Measurements from ENCODE around the gene PTPRJ.

The PTPRJ gene

GRCh38 chr11:48063424-48063978, 83.1 kb downstream of the PTPRJ start:
- DNase-seq (ENCODE audit: low read depth), result no peak

- DNase-seq (ENCODE audit: low read depth), result no peak
Observed at GRCh38 chr11:48064306-48064705, 83.9 kb downstream of the PTPRJ start.

GRCh38 chr11:48066881-48067800, 86.8 kb downstream of the PTPRJ start:
- no peak for DNase-seq (ENCODE audit: low read depth)

GRCh38 chr11:48073031-48073861, 92.9 kb downstream of the PTPRJ start:
- DNase-seq (ENCODE audit: low read depth), result no peak

GRCh38 chr11:48074425-48075181, 94.2 kb downstream of the PTPRJ start:
- DNase-seq (ENCODE audit: low read depth), result no peak

GRCh38 chr11:48075637-48076036, 95.3 kb downstream of the PTPRJ start:
- DNase-seq (ENCODE audit: low read depth), result no peak

GRCh38 chr11:48077251-48077650, 96.9 kb downstream of the PTPRJ start:
- no peak for DNase-seq (ENCODE audit: low read depth)

GRCh38 chr11:48078689-48079088, 98.3 kb downstream of the PTPRJ start:
- no peak for DNase-seq (ENCODE audit: low read depth)

GRCh38 chr11:48079596-48079995, 99.2 kb downstream of the PTPRJ start:
- no peak for DNase-seq (ENCODE audit: low read depth)

- DNase-seq (ENCODE audit: low read depth), result no peak
Observed at GRCh38 chr11:48080301-48080861, 100.0 kb downstream of the PTPRJ start.

- no peak for DNase-seq (ENCODE audit: low read depth)
Observed at GRCh38 chr11:48081151-48082010, 101.0 kb downstream of the PTPRJ start.

GRCh38 chr11:48082771-48083170, 102.4 kb downstream of the PTPRJ start:
- no peak for DNase-seq (ENCODE audit: low read depth)

GRCh38 chr11:48083421-48083820, 103.1 kb downstream of the PTPRJ start:
- no peak for DNase-seq (ENCODE audit: low read depth)

GRCh38 chr11:48085688-48086087, 105.3 kb downstream of the PTPRJ start:
- DNase-seq (ENCODE audit: low read depth), result no peak

- no peak for DNase-seq (ENCODE audit: low read depth)
Observed at GRCh38 chr11:48087422-48087821, 107.1 kb downstream of the PTPRJ start.

- no peak for DNase-seq (ENCODE audit: low read depth)
Observed at GRCh38 chr11:48087974-48088681, 107.8 kb downstream of the PTPRJ start.

GRCh38 chr11:48088682-48089050, 108.3 kb downstream of the PTPRJ start:
- no peak for DNase-seq (ENCODE audit: low read depth)

GRCh38 chr11:48090174-48090573, 109.8 kb downstream of the PTPRJ start:
- no peak for DNase-seq (ENCODE audit: low read depth)

- no peak for DNase-seq (ENCODE audit: low read depth)
Observed at GRCh38 chr11:48091426-48092102, 111.2 kb downstream of the PTPRJ start.
